Subcutaneous adipose tissue (tissue), 4 donors: Measurements from ENCODE around the gene NPLOC4. TPM values are rescaled to one million over a fixed set of nuclear protein-coding genes. Genes with fewer than 3 reads are reported as not detected.

Source experiments
- total RNA-seq, 4 donors: library from RNA; depleted of rRNA; stranded (reverse); fragments of >200 nt; gene quantifications; one replicate each; pipeline ENCODE4 v1.1.0, GENCODE V29; 2016
- TF ChIP-seq, protein P1 (sequence below): fragments of 450-650 bp; IDR thresholded peaks from one replicate; pipeline ENCODE4 v1.5.1; 2016; ENCODE audit warnings: low read depth, mild to moderate bottlenecking, control low read depth, antibody characterized with exemption, moderate library complexity

Gene NPLOC4
- total RNA-seq, 4 donors from 2014 or later = 47.4 to 112 (median 62.8) TPM

DNA sequence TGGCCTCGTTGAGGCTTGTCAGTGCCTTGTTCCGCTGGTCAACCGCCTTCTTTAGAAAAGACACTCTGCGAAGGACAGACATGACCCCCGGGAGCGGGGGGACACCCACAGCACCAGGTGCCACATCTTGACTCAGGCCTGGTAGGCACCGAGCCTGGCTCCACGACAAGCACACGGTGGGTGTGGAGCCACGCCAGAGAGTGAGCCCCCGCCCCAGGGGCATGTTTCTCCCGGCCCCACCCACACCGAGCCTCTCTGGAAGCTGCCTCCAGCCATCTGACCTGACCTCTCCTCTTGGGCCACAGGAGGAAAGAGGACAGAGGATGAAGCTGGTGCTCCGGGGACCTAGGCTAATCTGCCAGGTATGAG is 89.3 kb downstream of the NPLOC4 start:
- TF ChIP-seq, protein P1, sequence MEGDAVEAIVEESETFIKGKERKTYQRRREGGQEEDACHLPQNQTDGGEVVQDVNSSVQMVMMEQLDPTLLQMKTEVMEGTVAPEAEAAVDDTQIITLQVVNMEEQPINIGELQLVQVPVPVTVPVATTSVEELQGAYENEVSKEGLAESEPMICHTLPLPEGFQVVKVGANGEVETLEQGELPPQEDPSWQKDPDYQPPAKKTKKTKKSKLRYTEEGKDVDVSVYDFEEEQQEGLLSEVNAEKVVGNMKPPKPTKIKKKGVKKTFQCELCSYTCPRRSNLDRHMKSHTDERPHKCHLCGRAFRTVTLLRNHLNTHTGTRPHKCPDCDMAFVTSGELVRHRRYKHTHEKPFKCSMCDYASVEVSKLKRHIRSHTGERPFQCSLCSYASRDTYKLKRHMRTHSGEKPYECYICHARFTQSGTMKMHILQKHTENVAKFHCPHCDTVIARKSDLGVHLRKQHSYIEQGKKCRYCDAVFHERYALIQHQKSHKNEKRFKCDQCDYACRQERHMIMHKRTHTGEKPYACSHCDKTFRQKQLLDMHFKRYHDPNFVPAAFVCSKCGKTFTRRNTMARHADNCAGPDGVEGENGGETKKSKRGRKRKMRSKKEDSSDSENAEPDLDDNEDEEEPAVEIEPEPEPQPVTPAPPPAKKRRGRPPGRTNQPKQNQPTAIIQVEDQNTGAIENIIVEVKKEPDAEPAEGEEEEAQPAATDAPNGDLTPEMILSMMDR = no peak

DNA sequence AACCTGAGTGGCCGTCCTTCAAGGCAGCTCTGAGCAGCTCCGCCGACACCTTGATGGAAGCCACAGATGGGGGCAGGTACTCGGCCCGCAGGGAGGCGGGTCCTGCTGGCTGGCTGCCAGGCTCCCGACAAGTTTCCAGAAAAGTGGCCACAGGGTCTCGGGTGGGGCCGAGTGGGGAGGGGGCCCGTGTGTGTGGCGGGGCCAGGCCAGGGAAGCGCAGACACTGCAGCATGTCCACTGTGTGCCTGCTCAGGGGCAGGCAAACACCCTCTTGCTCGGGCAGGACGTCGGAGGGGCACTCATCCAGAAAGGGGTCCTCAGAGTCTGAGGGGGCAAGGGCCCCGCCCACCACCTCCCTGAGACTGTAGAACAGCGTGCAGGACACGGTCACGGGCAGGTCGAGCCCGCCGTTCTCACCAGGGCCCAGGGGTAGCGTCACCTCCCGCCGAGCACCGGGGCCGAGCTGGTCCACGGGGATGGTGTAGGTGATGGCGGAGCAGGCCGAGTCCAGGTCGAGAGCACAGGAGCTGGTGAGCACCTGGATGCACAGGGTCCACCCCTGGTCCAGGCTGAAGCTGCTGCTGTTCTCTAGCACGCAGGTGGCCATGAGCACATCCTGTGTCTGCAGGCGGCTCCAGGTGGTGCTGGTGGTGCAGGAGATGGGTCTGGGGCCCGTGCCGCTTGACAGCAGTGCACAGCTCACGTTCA is 89.9 kb downstream of the NPLOC4 start:
- TF ChIP-seq, protein P1 = no peak

DNA sequence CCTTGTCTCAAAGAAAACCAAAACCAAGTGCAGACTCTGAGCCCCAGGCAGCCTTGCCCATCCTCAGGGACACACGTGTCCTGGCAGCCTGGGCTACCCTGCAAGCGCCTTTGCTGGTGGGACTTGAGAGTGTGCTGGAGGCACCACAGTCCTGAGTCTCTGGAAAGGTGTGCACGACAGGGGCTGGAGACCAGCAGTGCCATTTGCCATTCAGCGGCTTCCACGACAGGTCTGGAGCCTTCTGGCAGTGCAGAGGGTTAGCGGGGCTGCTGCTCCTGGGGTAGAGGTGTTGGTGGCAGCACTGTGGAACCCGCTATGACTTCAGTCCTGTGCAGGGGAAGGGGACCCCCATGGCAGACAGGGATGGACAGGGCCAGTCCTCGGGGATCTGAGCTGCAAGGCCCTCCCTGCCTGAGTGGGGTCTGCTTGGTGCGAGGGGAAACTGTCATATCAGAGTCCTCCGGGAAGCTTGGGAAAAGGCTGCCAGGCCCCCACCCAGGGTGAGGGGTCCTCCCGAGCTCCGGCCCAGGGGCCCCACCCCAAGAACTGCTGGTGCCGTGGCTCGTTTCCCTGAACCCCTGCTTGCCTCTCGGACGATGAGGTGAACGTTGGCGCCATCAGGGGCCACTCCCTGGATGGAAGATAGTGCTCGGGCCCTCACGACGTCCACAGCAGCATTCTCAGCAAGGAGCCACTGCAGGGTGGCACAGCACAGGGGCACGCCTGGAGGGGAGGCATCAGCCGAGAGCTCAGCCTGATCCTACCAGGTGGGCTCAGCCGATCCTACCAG is 91.6 kb downstream of the NPLOC4 start:
- TF ChIP-seq, protein P1 = no peak

DNA sequence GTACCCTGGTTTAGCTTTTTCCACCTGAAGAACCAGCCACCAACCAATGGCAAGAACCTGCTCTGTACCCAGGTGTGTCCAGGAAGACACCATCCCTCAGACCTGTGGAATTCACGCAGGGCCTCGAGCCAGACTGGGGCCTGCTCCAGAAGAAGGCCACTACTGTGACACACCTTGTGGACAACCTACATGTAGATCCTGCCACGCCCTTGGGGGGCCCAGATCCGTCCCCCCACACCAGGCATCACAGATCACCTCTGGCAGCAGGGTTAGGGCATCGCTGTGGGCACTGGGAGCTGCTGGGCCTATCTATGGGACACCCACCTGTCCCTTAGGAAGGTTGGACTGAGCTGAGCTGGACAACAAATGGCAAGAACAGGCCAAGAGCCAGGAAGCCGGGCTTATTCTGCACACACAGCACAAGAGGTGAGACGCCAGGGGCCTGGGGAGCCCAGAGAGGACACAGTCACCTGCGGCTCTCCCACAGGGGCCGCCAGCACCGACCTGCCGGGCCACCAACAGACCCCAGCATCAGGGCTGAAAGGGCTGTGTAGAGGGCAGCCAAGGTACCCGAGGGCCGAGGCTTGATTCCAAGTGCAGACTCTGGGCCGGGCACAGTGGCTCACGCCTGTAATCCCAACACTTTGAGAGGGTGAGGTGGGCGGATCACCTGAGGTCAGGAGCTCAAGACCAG is 92.5 kb downstream of the NPLOC4 start:
- TF ChIP-seq, protein P1 = no peak

DNA sequence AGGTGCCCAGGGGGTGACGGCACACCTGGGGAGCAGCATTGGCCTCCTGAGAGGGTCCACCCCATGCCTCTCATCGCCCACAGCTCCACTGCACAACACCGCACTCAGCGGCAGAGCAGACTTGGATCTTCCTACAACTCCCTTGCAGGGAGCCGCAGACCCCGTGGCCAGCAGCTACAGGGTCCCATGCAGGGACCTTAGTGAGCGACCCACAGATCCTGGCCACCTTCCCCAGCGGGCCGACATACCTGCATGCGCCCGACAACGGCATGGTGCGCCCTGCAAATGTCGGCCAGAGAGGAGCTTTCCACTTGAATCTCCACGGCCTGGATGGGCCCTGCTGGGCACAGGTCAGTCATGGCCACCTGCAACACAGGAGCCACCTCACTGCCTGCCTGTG is 93.2 kb downstream of the NPLOC4 start:
- TF ChIP-seq, protein P1 = no peak

GRCh38 chr17:81543339-81543675 is 93.6 kb downstream of the NPLOC4 start:
- TF ChIP-seq, protein P1 = no peak
